PFSK-1 (cell line): ENCODE data around the gene KATNIP.

ENCODE experiments used
- POLR2AphosphoS5 ChIP-seq: IDR thresholded peaks from 2 replicates; pipeline ENCODE4 v1.6.1; 2012; ENCODE audit warnings: low read depth, mild to moderate bottlenecking, control low read depth, low read length, moderate library complexity
- REST ChIP-seq, 2 experiments: IDR thresholded peaks; 2 replicates each; pipeline versions ENCODE4 v1.6.1 to v1.8.0; 2011 to 2012; ENCODE audit warnings: low read depth in 2 of 2, low read length in 2 of 2, control low read depth in 1 of 2, inconsistent platforms in 1 of 2, mild to moderate bottlenecking in 1 of 2, moderate library complexity in 1 of 2; ENCODE audit not compliant: insufficient read depth in 1 of 2
- SIN3A ChIP-seq: IDR thresholded peaks from 2 replicates; pipeline ENCODE4 v1.6.1; 2012; ENCODE audit warnings: mild to moderate bottlenecking, low read length, moderate library complexity, borderline replicate concordance; ENCODE audit not compliant: insufficient read depth
- TAF1 ChIP-seq: IDR thresholded peaks from 2 replicates; pipeline ENCODE4 v1.6.1; 2012; ENCODE audit warnings: low read length, control low read depth, borderline replicate concordance; ENCODE audit not compliant: insufficient read depth

GRCh38 chr16:27520982-27521673, 28.8 kb upstream of the KATNIP start:
- TF ChIP-seq TAF1 (no peak), SIN3A (no peak), REST (IDR thresholded peaks at IDR 0.05; ENCODE audit: insufficient read depth in 1 of 2, low read depth in 2 of 2, low read length in 2 of 2) (no peak), POLR2AphosphoS5 (no peak)
